Measurements from ENCODE around the gene SUCO.

- TF ChIP-seq CTCF (IDR thresholded peaks at IDR 0.05 in 4 of 5, conservative IDR thresholded peaks at IDR 0.05 in 1 of 5) (no peak), POLR2A (IDR thresholded peaks at IDR 0.05) (no peak)
These were observed 14.1 kb downstream of the SUCO start for GRCh38 chr1:172547071-172547470.

Data from gastrocnemius medialis (tissue), 4 donors.